HepG2 (cell line): ENCODE results near the gene GDF15. TPM values are rescaled to one million over a fixed set of nuclear protein-coding genes. Genes with fewer than 3 reads are reported as not detected.

Experiments used
- ATAC-seq: fragments of 200-7000 bp; cut with Tn5 transposase; 3 replicates; pipeline ENCODE4 v1.9.1; 2020; ENCODE audit warnings: mild to moderate bottlenecking, moderate library complexity
- BruUV-seq: library from RNA; stranded (reverse); fragments of 400-500 nt; replicated peaks from 2 replicates; lab custom pipeline; 2021; lab: Mats Ljungman, UMichigan
- CTCF ChIA-PET: fragments of 300-600 bp; formaldehyde crosslinking; extraction: SDS; loops from one replicate; lab custom pipeline; 2021; ENCODE audit warnings: low total read pairs, inconsistent platforms, low intra/inter-chr PET ratio; lab: Yijun Ruan, JAX
- POLR2A ChIA-PET: fragments of 350-600 bp; sonication (Branson Sonifier 250); formaldehyde crosslinking; loops from one replicate; lab custom pipeline; 2020; ENCODE audit warnings: antibody characterized with exemption, inconsistent platforms; lab: Yijun Ruan, JAX
- DNase-seq: peaks from one replicate; pipeline ENCODE4 v3.0.0-alpha.2; 2015; ENCODE audit warnings: low spot score
- FAIRE-seq: peaks from 3 replicates; lab custom pipeline; 2011; peaks lifted over from hg19 to GRCh38; lab: Jason Lieb, UNC
- H2AFZ ChIP-seq: one replicate; pipeline ENCODE4 v1.6.1; 2011; ENCODE audit warnings: low read length, inconsistent platforms
- H3K27ac ChIP-seq: fragments of 300-600 bp; 3 replicates; pipeline ENCODE4 v1.8.0; 2011; ENCODE audit warnings: mixed run types, mild to moderate bottlenecking, mixed read lengths, low read length, inconsistent platforms; ENCODE audit not compliant: insufficient read depth; ENCODE audit errors: extremely low read length
- H3K27me3 ChIP-seq, 2 experiments: fragments of 200-600 bp in 1 of 2; 2 replicates in 1 of 2; 3 replicates in 1 of 2; pipeline versions ENCODE4 v1.6.0 to v1.8.0; 2011; ENCODE audit warnings: low read length in 2 of 2, mild to moderate bottlenecking in 2 of 2, moderate library complexity in 2 of 2, inconsistent platforms in 1 of 2; ENCODE audit not compliant: insufficient read depth in 2 of 2, control insufficient read depth in 1 of 2
- H3K36me3 ChIP-seq, 2 experiments: fragments of 200-600 bp in 1 of 2; replicated peaks in 1 of 2; 2 replicates in 1 of 2; 3 replicates in 1 of 2; pipeline versions ENCODE4 v1.5.1 to v1.8.0; 2011; ENCODE audit warnings: low read length in 2 of 2, inconsistent platforms in 1 of 2; ENCODE audit not compliant: insufficient read depth in 2 of 2, control insufficient read depth in 1 of 2
- H3K4me1 ChIP-seq: 2 replicates; pipeline ENCODE4 v1.5.1; 2012; ENCODE audit warnings: low read length, inconsistent platforms; ENCODE audit not compliant: insufficient read depth
- H3K4me2 ChIP-seq: 2 replicates; pipeline ENCODE4 v1.6.0; 2011; ENCODE audit warnings: low read depth, low read length, inconsistent platforms
- H3K4me3 ChIP-seq, 3 experiments: fragments of 200-600 bp in 1 of 3; sonication (generic), shearing (Covaris generic) in 1 of 3; replicated peaks in 1 of 3; 2 replicates each; pipeline ENCODE4 v1.5.1; 2011 to 2016; ENCODE audit warnings: low read length in 3 of 3, inconsistent platforms in 2 of 3, low read depth in 2 of 3, mild to moderate bottlenecking in 2 of 3, control low read depth in 1 of 3, mixed read lengths in 1 of 3; ENCODE audit not compliant: insufficient read depth in 1 of 3
- H3K79me2 ChIP-seq: one replicate; pipeline ENCODE4 v1.6.1; 2011; ENCODE audit warnings: low read length, inconsistent platforms; ENCODE audit not compliant: insufficient read depth
- H3K9ac ChIP-seq: 2 replicates; pipeline ENCODE4 v1.6.0; 2011; ENCODE audit warnings: mild to moderate bottlenecking, low read depth, low read length, inconsistent platforms; ENCODE audit not compliant: insufficient read depth
- H3K9me3 ChIP-seq: 2 replicates; pipeline ENCODE4 v1.5.1; 2012; ENCODE audit warnings: mild to moderate bottlenecking, low read length
- H4K20me1 ChIP-seq: 2 replicates; pipeline ENCODE4 v1.6.0; 2011; ENCODE audit warnings: inconsistent platforms, mild to moderate bottlenecking, low read length, moderate library complexity; ENCODE audit not compliant: insufficient read depth
- HNF4A ChIP-seq: sonication (generic); formaldehyde crosslinking; IDR thresholded peaks from 2 replicates; pipeline ENCODE4 v1.4.0; 2020; ENCODE audit warnings: missing genetic modification reagents
- HNRNPL ChIP-seq: fragments of 200-400 bp; formaldehyde crosslinking; IDR thresholded peaks from 2 replicates; pipeline ENCODE4 v1.6.1; 2017; ENCODE audit warnings: mild to moderate bottlenecking, low read depth, low read length
- KDM3A ChIP-seq: IDR thresholded peaks from 2 replicates; pipeline ENCODE4 v1.6.1; 2018; ENCODE audit warnings: low read depth, missing compliant biosample characterization
- SIX1 ChIP-seq: sonication (generic); formaldehyde crosslinking; IDR thresholded peaks from 2 replicates; pipeline ENCODE4 v1.4.0; 2020; ENCODE audit warnings: missing genetic modification reagents, borderline replicate concordance
- ZBTB43 ChIP-seq: sonication (generic); formaldehyde crosslinking; conservative IDR thresholded peaks from 2 replicates; pipeline ENCODE4 v1.4.0; 2020; ENCODE audit warnings: missing genetic modification reagents
- ZNF180 ChIP-seq: sonication (generic); formaldehyde crosslinking; IDR thresholded peaks from 2 replicates; pipeline ENCODE4 v1.4.0; 2020; ENCODE audit warnings: low read depth, missing genetic modification reagents, borderline replicate concordance
- ZNF335 ChIP-seq: sonication (generic); formaldehyde crosslinking; IDR thresholded peaks from 2 replicates; pipeline ENCODE4 v1.4.0; 2020; ENCODE audit warnings: missing genetic modification reagents
- ZNF362 ChIP-seq: sonication (generic); formaldehyde crosslinking; IDR thresholded peaks from 2 replicates; pipeline ENCODE4 v1.4.0; 2020; ENCODE audit warnings: missing genetic modification reagents, mild to moderate bottlenecking, borderline replicate concordance
- ZNF773 ChIP-seq: sonication (generic); formaldehyde crosslinking; IDR thresholded peaks from 2 replicates; pipeline ENCODE4 v1.4.0; 2020; ENCODE audit warnings: missing genetic modification reagents, borderline replicate concordance
- ZNF879 ChIP-seq: sonication (generic); formaldehyde crosslinking; IDR thresholded peaks from 2 replicates; pipeline ENCODE4 v1.8.1; 2023; ENCODE audit warnings: missing genetic modification reagents
- WGBS: methylation state at CpG from one replicate; pipeline ENCODE4 v1.1.6; 2017; ENCODE audit warnings: low lambda C conversion rate; 5-methylcytosine and 5-hydroxymethylcytosine counted together
- in situ Hi-C: cut with HindIII; loops from 2 replicates; pipeline ENCODE4 v1.10.0; 2017; ENCODE audit warnings: low pct_unique_long_range_greater_than_20kb; ENCODE audit not compliant: extremely low pct_ligation_motif_present
- intact Hi-C: fragments of 100-400 bp; cut with micrococcal nuclease; formaldehyde crosslinking; loops from one replicate; pipeline ENCODE4 v1.10.0; 2022; ENCODE audit not compliant: unreplicated experiment
- polyA plus RNA-seq, 8 experiments: library from polyadenylated mRNA; depleted of rRNA in 3 of 8; stranded (reverse) in 7 of 8; unstranded in 1 of 8; fragments of >200 nt; fragmentation: Illumina TruSeq in 4 of 8; extraction: Trizol in 4 of 8; gene quantifications; 2 replicates each; pipeline versions ENCODE4 v1.2.1 to v1.2.3, GENCODE V29; 2011 to 2016; ENCODE audit warnings: low read depth in 4 of 8, missing spikeins in 1 of 8, mixed read lengths in 1 of 8; ENCODE audit not compliant: insufficient read depth in 1 of 8
- total RNA-seq, 5 experiments: library from RNA; depleted of rRNA; stranded (reverse); fragments of >200 nt; fragmentation: Illumina TruSeq; extraction: Trizol; gene quantifications; 2 replicates each; pipeline ENCODE4 v1.2.3, GENCODE V29; 2016; ENCODE audit warnings: low read depth in 1 of 5
- TF ChIP-seq, protein P1 (sequence below): sonication (generic); formaldehyde crosslinking; IDR thresholded peaks from 2 replicates; pipeline ENCODE4 v1.9.0; 2021; ENCODE audit warnings: missing genetic modification reagents, mild to moderate bottlenecking, borderline replicate concordance
- TF ChIP-seq, protein P2 (sequence below): sonication (generic); formaldehyde crosslinking; conservative IDR thresholded peaks from 2 replicates; pipeline ENCODE4 v1.4.0; 2020; ENCODE audit warnings: mild to moderate bottlenecking, missing genetic modification reagents, moderate library complexity
- TF ChIP-seq, protein P3 (sequence below): sonication (generic); formaldehyde crosslinking; IDR thresholded peaks from 2 replicates; pipeline ENCODE4 v1.5.0; 2020; ENCODE audit warnings: mild to moderate bottlenecking, missing genetic modification reagents

GDF15 gene
- total and polyA plus RNA-seq, 2 of the 13 experiments (the other 11 are each of a cell fraction or from before 2014, with no cell fraction given) = 146 to 422 TPM

DNA sequence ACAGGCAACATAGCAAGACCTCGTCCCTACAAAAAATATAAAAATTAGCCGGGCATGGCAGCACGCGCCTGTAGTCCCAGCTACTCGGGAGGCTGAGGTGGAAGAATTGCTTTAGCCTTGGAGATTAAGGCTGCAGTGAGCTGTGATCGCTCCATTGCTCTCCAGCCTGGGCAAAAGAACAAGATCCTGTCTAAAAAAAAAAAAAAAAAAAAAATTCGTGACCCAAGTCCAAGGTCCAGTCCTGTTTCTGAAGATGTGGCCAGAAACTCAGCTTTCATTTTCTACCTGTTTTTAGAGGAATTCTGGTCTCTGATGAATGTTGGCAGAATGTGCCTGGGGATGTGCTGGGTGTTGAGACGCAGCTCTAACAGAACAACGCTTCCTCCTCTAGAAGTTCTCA lies 47.4 kb upstream of the GDF15 start:
- Histone ChIP-seq H3K9me3 (no peaks in the 10 kb centered on the region), H3K9ac (0 out of 2 replicates have a peak overlapping the region, but pooled peaks have one; percentile 15), H2AFZ (no peak overlapping the region), H3K27me3 (no peaks in the 10 kb centered on the region), H3K79me2 (peaks cover 13% of the 10 kb centered on the region), H3K27ac (peak overlapping the region; percentile 2), H3K4me3 (peak overlapping the region in 1 of 3 experiments; percentile 25; a peak in 3 of 6 replicates), H3K4me2 (peak overlapping the region; percentile 69), H4K20me1 (peaks cover 5% of the 10 kb centered on the region; the same call in 1 of the 2 replicates), H3K36me3 (peaks cover 3 to 15% of the 10 kb centered on the region in 2 experiments; a peak in 2 of 5 replicates), H3K4me1 (peaks cover 80% of the 10 kb centered on the region)
- in situ Hi-C loops = no loop called here
- ATAC-seq (no peak), DNase-seq (no peak), FAIRE-seq (no peak)
- WGBS = under 1% methylated on average over 9 of the region's 9 CpGs
- intact Hi-C loops = loop anchor here (5.0 kb wide), 1 partner anchor 74 kb away; no protein-coding TSS in a partner anchor
- CTCF ChIA-PET = no interaction called here
- BruUV-seq = no TSS peak
- POLR2A ChIA-PET = interaction anchor here (0.6 to 5.1 kb wide), 14 partner anchors 10 to 181 kb away, joined by 3 to 36 read pairs (median 4); partner anchors contain the start of genes GDF15, JUND and LSM4
- TF ChIP-seq ZNF362 (CRISPR knock-in tag) (peak; percentile 83), SIX1 (no peak), ZBTB43 (CRISPR knock-in tag) (no peak), ZNF180 (CRISPR knock-in tag) (no peak), HNF4A (peak; percentile 29), KDM3A (CRISPR knock-in tag) (no peak), ZNF335 (CRISPR knock-in tag) (no peak), HNRNPL (no peak), ZNF773 (CRISPR knock-in tag) (no peak), ZNF879 (CRISPR knock-in tag) (no peak)
- TF ChIP-seq, protein P1, sequence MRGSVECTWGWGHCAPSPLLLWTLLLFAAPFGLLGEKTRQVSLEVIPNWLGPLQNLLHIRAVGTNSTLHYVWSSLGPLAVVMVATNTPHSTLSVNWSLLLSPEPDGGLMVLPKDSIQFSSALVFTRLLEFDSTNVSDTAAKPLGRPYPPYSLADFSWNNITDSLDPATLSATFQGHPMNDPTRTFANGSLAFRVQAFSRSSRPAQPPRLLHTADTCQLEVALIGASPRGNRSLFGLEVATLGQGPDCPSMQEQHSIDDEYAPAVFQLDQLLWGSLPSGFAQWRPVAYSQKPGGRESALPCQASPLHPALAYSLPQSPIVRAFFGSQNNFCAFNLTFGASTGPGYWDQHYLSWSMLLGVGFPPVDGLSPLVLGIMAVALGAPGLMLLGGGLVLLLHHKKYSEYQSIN (CRISPR knock-in tag) = no peak
- TF ChIP-seq, protein P2, sequence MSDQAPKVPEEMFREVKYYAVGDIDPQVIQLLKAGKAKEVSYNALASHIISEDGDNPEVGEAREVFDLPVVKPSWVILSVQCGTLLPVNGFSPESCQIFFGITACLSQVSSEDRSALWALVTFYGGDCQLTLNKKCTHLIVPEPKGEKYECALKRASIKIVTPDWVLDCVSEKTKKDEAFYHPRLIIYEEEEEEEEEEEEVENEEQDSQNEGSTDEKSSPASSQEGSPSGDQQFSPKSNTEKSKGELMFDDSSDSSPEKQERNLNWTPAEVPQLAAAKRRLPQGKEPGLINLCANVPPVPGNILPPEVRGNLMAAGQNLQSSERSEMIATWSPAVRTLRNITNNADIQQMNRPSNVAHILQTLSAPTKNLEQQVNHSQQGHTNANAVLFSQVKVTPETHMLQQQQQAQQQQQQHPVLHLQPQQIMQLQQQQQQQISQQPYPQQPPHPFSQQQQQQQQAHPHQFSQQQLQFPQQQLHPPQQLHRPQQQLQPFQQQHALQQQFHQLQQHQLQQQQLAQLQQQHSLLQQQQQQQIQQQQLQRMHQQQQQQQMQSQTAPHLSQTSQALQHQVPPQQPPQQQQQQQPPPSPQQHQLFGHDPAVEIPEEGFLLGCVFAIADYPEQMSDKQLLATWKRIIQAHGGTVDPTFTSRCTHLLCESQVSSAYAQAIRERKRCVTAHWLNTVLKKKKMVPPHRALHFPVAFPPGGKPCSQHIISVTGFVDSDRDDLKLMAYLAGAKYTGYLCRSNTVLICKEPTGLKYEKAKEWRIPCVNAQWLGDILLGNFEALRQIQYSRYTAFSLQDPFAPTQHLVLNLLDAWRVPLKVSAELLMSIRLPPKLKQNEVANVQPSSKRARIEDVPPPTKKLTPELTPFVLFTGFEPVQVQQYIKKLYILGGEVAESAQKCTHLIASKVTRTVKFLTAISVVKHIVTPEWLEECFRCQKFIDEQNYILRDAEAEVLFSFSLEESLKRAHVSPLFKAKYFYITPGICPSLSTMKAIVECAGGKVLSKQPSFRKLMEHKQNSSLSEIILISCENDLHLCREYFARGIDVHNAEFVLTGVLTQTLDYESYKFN (CRISPR knock-in tag) = peak; percentile 37; the same call in 1 of the 2 replicates
- TF ChIP-seq, protein P3, sequence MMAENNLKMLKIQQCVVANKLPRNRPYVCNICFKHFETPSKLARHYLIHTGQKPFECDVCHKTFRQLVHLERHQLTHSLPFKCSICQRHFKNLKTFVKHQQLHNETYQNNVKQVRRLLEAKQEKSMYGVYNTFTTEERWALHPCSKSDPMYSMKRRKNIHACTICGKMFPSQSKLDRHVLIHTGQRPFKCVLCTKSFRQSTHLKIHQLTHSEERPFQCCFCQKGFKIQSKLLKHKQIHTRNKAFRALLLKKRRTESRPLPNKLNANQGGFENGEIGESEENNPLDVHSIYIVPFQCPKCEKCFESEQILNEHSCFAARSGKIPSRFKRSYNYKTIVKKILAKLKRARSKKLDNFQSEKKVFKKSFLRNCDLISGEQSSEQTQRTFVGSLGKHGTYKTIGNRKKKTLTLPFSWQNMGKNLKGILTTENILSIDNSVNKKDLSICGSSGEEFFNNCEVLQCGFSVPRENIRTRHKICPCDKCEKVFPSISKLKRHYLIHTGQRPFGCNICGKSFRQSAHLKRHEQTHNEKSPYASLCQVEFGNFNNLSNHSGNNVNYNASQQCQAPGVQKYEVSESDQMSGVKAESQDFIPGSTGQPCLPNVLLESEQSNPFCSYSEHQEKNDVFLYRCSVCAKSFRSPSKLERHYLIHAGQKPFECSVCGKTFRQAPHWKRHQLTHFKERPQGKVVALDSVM (CRISPR knock-in tag) = 0 out of 2 replicates have a peak, but pooled peaks have one; percentile 2
